GM12864 (cell line): ENCODE measurements around the gene PSPH.
"Not testable (repeated sequence)": the region's sequence is repeated elsewhere in the genome, so short reads cannot be mapped to it uniquely, and the experiment has no call there.

Source experiments
- DNase-seq: peaks from one replicate; pipeline ENCODE4 v3.0.0-alpha.2; 2011; ENCODE audit warnings: low read depth
- H3K4me3 ChIP-seq: 2 replicates; pipeline ENCODE4 v1.5.1; 2011; ENCODE audit warnings: mild to moderate bottlenecking, low read depth, low read length, control low read depth
- CTCF ChIP-seq: IDR thresholded peaks from 2 replicates; pipeline ENCODE4 v1.5.1; 2011; ENCODE audit warnings: low read depth, mild to moderate bottlenecking, moderate library complexity, low read length, control low read depth, inconsistent platforms; ENCODE audit errors: missing control alignments

PSPH gene

DNA sequence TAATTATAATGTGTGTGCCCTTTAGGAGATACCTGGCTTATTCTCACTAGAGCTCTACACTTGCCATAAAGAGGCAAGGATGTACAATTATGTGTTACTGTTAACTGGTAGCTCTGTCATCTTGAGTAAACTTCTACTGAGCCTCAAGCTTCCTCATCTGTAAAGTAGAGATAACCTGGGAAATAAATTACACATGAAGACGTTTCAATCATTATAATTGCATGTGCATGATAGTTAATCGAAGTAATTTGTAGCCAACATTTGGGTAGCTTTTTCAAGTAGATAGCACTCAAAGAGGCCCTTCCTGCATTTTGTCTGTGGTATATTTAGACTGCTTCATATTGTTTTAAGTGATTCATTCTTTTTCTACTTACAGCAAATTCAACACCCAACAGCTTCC lies 2.7 kb upstream of the PSPH start:
- no peak overlapping the region for H3K4me3 ChIP-seq
- no peak for DNase-seq

GRCh38 chr7:56053379-56053778 lies 2.1 kb upstream of the PSPH start:
- DNase-seq: no peak
- TF ChIP-seq CTCF: no peak
- H3K4me3 ChIP-seq: peak overlapping the region; percentile 71; the same call in 1 of the 2 replicates

More for the DNA sequence above, 2.7 kb upstream of the PSPH start:
- no peak for TF ChIP-seq CTCF

DNA sequence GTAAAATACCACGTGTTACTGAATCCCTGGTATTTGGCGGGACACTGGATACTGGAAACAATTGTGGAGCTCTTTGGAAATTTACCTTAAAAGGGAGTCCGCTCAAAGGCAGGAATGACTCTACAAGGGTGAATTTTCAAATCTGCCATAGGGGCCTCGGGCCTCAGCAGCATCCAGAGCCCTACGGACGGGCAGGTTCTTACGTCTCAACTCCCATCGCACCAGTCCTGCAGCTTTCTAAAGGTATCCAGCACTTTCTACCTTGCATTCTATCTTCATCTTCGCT lies 248 bp downstream of the PSPH start:
- no peak for DNase-seq
- peak overlapping the region; percentile 71 for H3K4me3 ChIP-seq
- no peak for TF ChIP-seq CTCF

GRCh38 chr7:56048763-56049162 lies 2.5 kb downstream of the PSPH start:
- not testable (repeated sequence) for DNase-seq, H3K4me3 ChIP-seq

DNA sequence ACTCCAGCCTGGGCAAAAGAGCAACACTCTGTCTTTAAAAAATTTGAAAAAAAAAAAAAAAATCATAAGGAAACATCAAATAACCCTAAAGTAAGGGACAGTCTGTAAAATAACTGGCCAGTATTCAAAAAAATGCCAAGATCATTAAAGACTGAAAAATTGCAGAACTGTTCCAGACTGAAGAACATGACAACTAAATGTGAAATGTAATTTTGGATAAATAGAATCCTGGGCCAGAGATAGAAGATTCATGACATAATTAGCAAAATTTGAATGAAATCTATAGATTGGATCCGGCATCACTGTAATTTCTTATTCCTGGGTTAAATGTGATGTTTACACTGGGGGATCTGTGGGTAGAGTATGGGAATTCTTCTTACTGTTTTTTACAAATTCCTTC lies 3.0 kb downstream of the PSPH start:
- no peak for TF ChIP-seq CTCF
- DNase-seq: no peak
- H3K4me3 ChIP-seq: no peak overlapping the region

DNA sequence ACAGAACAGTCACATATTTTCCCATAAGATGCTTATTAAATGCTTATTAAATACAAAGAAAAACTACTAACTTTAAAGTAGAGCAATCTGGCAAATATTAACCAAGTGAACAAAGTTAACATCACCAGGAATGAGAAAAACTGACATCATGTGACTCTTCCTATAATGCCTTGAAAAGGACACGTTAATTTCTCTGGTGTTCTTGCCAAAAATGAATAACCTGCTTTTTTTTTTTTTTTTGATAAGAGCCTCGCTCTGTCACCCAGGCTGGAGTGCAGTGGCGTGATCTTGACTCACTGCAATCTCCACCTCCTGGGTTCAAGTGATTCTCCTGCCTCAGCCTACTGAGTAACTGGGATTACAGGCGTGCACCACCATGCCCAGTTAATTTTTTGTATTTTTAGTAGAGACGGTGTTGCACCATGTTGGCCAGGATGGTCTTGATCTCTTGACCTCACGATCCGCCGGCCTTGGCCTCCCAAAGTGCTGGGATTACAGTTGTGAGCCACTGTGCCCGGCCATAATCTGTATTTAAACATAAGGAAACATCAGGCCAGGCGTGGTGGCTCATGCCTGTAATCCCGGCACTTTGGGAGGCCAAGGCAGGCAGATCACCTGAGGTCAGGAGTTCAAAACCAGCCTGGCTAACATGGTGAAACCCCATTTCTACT lies 3.7 kb downstream of the PSPH start:
- not testable (repeated sequence) for DNase-seq, H3K4me3 ChIP-seq

GRCh38 chr7:56046721-56047445 lies 4.4 kb downstream of the PSPH start:
- no peak for DNase-seq
- TF ChIP-seq CTCF: no peak
- H3K4me3 ChIP-seq: no peak overlapping the region

GRCh38 chr7:56045758-56046157 lies 5.5 kb downstream of the PSPH start:
- not testable (repeated sequence) for DNase-seq

GRCh38 chr7:56040730-56041129 lies 10.5 kb downstream of the PSPH start:
- H3K4me3 ChIP-seq: no peak overlapping the region
- DNase-seq: no peak
- no peak for TF ChIP-seq CTCF

More at GRCh38 chr7:56045758-56046157, 5.5 kb downstream of the PSPH start:
- not testable (repeated sequence) for H3K4me3 ChIP-seq
